Activated CD8-positive, alpha-beta memory T cell treated with anti-CD3 and anti-CD28 coated beads for 24 hours (primary cell): ENCODE measurements around the gene TRIP6.
"Not testable (repeated sequence)": the region's sequence is repeated elsewhere in the genome, so short reads cannot be mapped to it uniquely, and the experiment has no call there.

ENCODE experiments used
- DNase-seq: peaks from one replicate; pipeline ENCODE4 v3.0.0-alpha.2; 2020

Gene TRIP6

GRCh38 chr7:100839361-100839760, 27.8 kb upstream of the TRIP6 start:
- no peak for DNase-seq

- DNase-seq, result no peak
Measured at GRCh38 chr7:100840470-100841100, 26.6 kb upstream of the TRIP6 start.

- no peak for DNase-seq
Measured at GRCh38 chr7:100847360-100847759, 19.8 kb upstream of the TRIP6 start.

GRCh38 chr7:100852048-100852872, 14.9 kb upstream of the TRIP6 start, which contains the start of gene SLC12A9:
SLC12A9 (plus strand) TSS chr7:100852713; CDS start chr7:100854198, 1,485 bp downstream.
- DNase-seq, result peak; percentile 95

GRCh38 chr7:100854146-100854895, 12.9 kb upstream of the TRIP6 start:
- no peak for DNase-seq

GRCh38 chr7:100854899-100855298, 12.3 kb upstream of the TRIP6 start:
- DNase-seq, result not testable (repeated sequence)

- DNase-seq, result no peak
Measured at GRCh38 chr7:100855515-100855914, 11.7 kb upstream of the TRIP6 start.

- DNase-seq, result no peak
Measured at GRCh38 chr7:100856871-100857282, 10.3 kb upstream of the TRIP6 start.

GRCh38 chr7:100859856-100860255, 7.3 kb upstream of the TRIP6 start:
- no peak for DNase-seq

- no peak for DNase-seq
Measured at GRCh38 chr7:100860702-100861615, 6.2 kb upstream of the TRIP6 start.

GRCh38 chr7:100861616-100861985, 5.6 kb upstream of the TRIP6 start:
- DNase-seq, result no peak

- no peak for DNase-seq
Measured at GRCh38 chr7:100863406-100863950, 3.7 kb upstream of the TRIP6 start.

GRCh38 chr7:100864263-100864845, 2.8 kb upstream of the TRIP6 start:
- no peak for DNase-seq

GRCh38 chr7:100865372-100865911, 1.7 kb upstream of the TRIP6 start:
- DNase-seq, result no peak

- peak; percentile 80 for DNase-seq
Measured at GRCh38 chr7:100865938-100866728, 1.1 kb upstream of the TRIP6 start.

- no peak for DNase-seq
Measured at GRCh38 chr7:100866729-100867039, 503 bp upstream of the TRIP6 start.

- peak; percentile 65 for DNase-seq
Measured at GRCh38 chr7:100867776-100868485, 744 bp downstream of the TRIP6 start.

GRCh38 chr7:100873599-100874299, 6.6 kb downstream of the TRIP6 start:
- no peak for DNase-seq

- peak; percentile 63 for DNase-seq
Measured at GRCh38 chr7:100874300-100874576, 7.1 kb downstream of the TRIP6 start.
